ENCODE measurements around the gene TMEM132C.

- TF ChIP-seq CTCF (IDR thresholded peaks at IDR 0.05; ENCODE audit: low read length) (no peak), EZH2phosphoT487 (IDR thresholded peaks at IDR 0.05; ENCODE audit: low read length) (no peak)
Measured at GRCh38 chr12:128518644-128519043, 251.7 kb downstream of the TMEM132C start.

All from MM.1S (cell line).